K562 (cell line): ENCODE data around the gene RBSN. TPM values are rescaled to one million over a fixed set of nuclear protein-coding genes. Genes with fewer than 3 reads are reported as not detected.

Experiments used
- ARID3A ChIP-seq: IDR thresholded peaks from 2 replicates; pipeline ENCODE4 v1.6.1; 2012; ENCODE audit warnings: low read depth, low read length, improper control_type of control experiment, borderline replicate concordance
- ARNT ChIP-seq, 2 experiments: fragments of 450-650 bp; IDR thresholded peaks; 2 replicates each; pipeline ENCODE4 v1.6.1; 2016; ENCODE audit warnings: mild to moderate bottlenecking in 1 of 2
- BRF1 ChIP-seq: IDR thresholded peaks from 3 replicates; pipeline ENCODE4 v1.6.1; 2011; ENCODE audit warnings: borderline replicate concordance, mild to moderate bottlenecking; ENCODE audit not compliant: insufficient read length; ENCODE audit errors: extremely low read depth
- CHD4 ChIP-seq: fragments of 200-600 bp; sonication (generic); IDR thresholded peaks from 3 replicates; pipeline ENCODE4 v1.6.1; 2012; ENCODE audit warnings: low read depth, mild to moderate bottlenecking, mixed read lengths, low read length, inconsistent platforms; ENCODE audit not compliant: insufficient read depth, insufficient replicate concordance, poor library complexity, severe bottlenecking
- ELF1 ChIP-seq: fragments of 200-800 bp; sonication (Bioruptor generic); IDR thresholded peaks from 2 replicates; pipeline ENCODE4 v1.6.1; 2016; ENCODE audit warnings: missing genetic modification characterization, missing compliant biosample characterization
- ETS2 ChIP-seq: IDR thresholded peaks from 2 replicates; pipeline ENCODE4 v1.6.1; 2016; ENCODE audit warnings: borderline replicate concordance, missing genetic modification characterization, mild to moderate bottlenecking, moderate library complexity, missing compliant biosample characterization; ENCODE audit not compliant: poor library complexity, severe bottlenecking
- IFI16 ChIP-seq: fragments of 250-450 bp; sonication (Bioruptor Pico); IDR thresholded peaks from 2 replicates; pipeline ENCODE4 v2.1.2; 2022; ENCODE audit warnings: mild to moderate bottlenecking, inconsistent platforms
- KHSRP ChIP-seq: fragments of 450-650 bp; IDR thresholded peaks from 2 replicates; pipeline ENCODE4 v1.6.1; 2017
- MCM5 ChIP-seq: fragments of 450-650 bp; IDR thresholded peaks from 2 replicates; pipeline ENCODE4 v1.6.1; 2016; ENCODE audit warnings: low read depth
- MECOM ChIP-seq: fragments of 250-450 bp; sonication (Bioruptor Pico); IDR thresholded peaks from 2 replicates; pipeline ENCODE4 v1.8.0; 2022; ENCODE audit warnings: inconsistent platforms
- MXI1 ChIP-seq: IDR thresholded peaks from 2 replicates; pipeline ENCODE4 v1.6.1; 2011; ENCODE audit warnings: low read depth, mild to moderate bottlenecking, improper control_type of control experiment, low read length
- MYNN ChIP-seq, 2 experiments: sonication (generic); formaldehyde crosslinking in 1 of 2; IDR thresholded peaks; 2 replicates each; pipeline versions ENCODE4 v1.5.0 to v1.6.1; 2016 to 2020; ENCODE audit warnings: antibody characterized with exemption in 1 of 2, missing genetic modification reagents in 1 of 2
- POLR2AphosphoS2 ChIP-seq: IDR thresholded peaks from 2 replicates; pipeline ENCODE4 v1.6.1; 2012; ENCODE audit warnings: low read length, improper control_type of control experiment
- PURB ChIP-seq: sonication (generic); formaldehyde crosslinking; IDR thresholded peaks from 2 replicates; pipeline ENCODE4 v1.9.0; 2021; ENCODE audit warnings: low read depth, mild to moderate bottlenecking, missing genetic modification reagents
- RBM34 ChIP-seq: fragments of 200-400 bp; formaldehyde crosslinking; IDR thresholded peaks from 2 replicates; pipeline ENCODE4 v1.6.1; 2018; ENCODE audit warnings: low read length, borderline replicate concordance; ENCODE audit not compliant: insufficient read depth
- RBM39 ChIP-seq: fragments of 200-400 bp; formaldehyde crosslinking; optimal IDR thresholded peaks from 2 replicates; pipeline ENCODE3; 2018; ENCODE audit warnings: low read depth, low read length
- THRB ChIP-seq: fragments of 450-650 bp; formaldehyde crosslinking; conservative IDR thresholded peaks from 2 replicates; pipeline ENCODE4 v1.4.0; 2022; ENCODE audit warnings: mild to moderate bottlenecking, missing genetic modification characterization
- YY1 ChIP-seq, 3 experiments: IDR thresholded peaks; 2 replicates each; pipeline ENCODE4 v1.6.1; 2011; ENCODE audit warnings: low read length in 2 of 3, mild to moderate bottlenecking in 2 of 3, moderate library complexity in 2 of 3, borderline replicate concordance in 1 of 3, control low read depth in 1 of 3, low read depth in 1 of 3; ENCODE audit not compliant: insufficient read depth in 3 of 3, insufficient replicate concordance in 2 of 3, control insufficient read depth in 1 of 3, insufficient read length in 1 of 3; ENCODE audit errors: extremely low read depth in 1 of 3
- ZNF124 ChIP-seq: sonication (generic); formaldehyde crosslinking; IDR thresholded peaks from 2 replicates; pipeline ENCODE4 v1.8.1; 2022; ENCODE audit warnings: missing genetic modification reagents
- ZNF445 ChIP-seq: fragments of 250-450 bp; sonication (Bioruptor Pico); IDR thresholded peaks from 2 replicates; pipeline ENCODE4 v1.4.0; 2020; ENCODE audit warnings: low read depth, mild to moderate bottlenecking, moderate library complexity
- ZNF639 ChIP-seq, 2 experiments: fragments of 200-800 bp in 1 of 2; sonication (Bioruptor generic) in 1 of 2; sonication (generic) in 1 of 2; formaldehyde crosslinking in 1 of 2; IDR thresholded peaks in 1 of 2; conservative IDR thresholded peaks in 1 of 2; 2 replicates each; pipeline versions ENCODE4 v1.5.0 to v1.6.1; 2016 to 2020; ENCODE audit warnings: missing compliant biosample characterization in 1 of 2, missing genetic modification characterization in 1 of 2, missing genetic modification reagents in 1 of 2
- polyA plus RNA-seq, 8 experiments: library from polyadenylated mRNA; depleted of rRNA in 4 of 8; stranded (reverse) in 5 of 8; unstranded in 3 of 8; fragments of >200 nt; fragmentation: Nextera tagmentation in 2 of 8; fragmentation: Illumina TruSeq in 1 of 8; extraction: Ambion mirVana in 2 of 8; extraction: Trizol in 1 of 8; gene quantifications; 2 replicates each; pipeline versions ENCODE4 v1.2.1 to v1.2.3, GENCODE V29; 2011 to 2014; ENCODE audit warnings: inconsistent platforms in 1 of 8, missing spikeins in 1 of 8
- total RNA-seq, 7 experiments: library from RNA; depleted of rRNA in 6 of 7; stranded (reverse); fragments of >200 nt in 6 of 7; fragmentation: Illumina TruSeq in 2 of 7; extraction: Trizol in 2 of 7; gene quantifications; 2 replicates each; pipeline versions ENCODE4 v1.2.1 to v1.2.3, GENCODE V29; 2011 to 2021; ENCODE audit warnings: low replicate concordance in 1 of 7

The RBSN gene
- total and polyA plus RNA-seq, 9 of the 15 experiments (the other 6 are each of a cell fraction or from before 2014, with no cell fraction given): 2.9 to 19.6 (median 15.0) TPM

- peak in 1 of 2 experiments; percentile 88; a peak in 2 of 4 replicates for TF ChIP-seq ZNF639 (CRISPR knock-in tag; conservative IDR thresholded peaks at IDR 0.05 in 1 of 2, IDR thresholded peaks at IDR 0.05 in 1 of 2)
- TF ChIP-seq ARNT (IDR thresholded peaks at IDR 0.05): peak; percentile 70 to 90
- TF ChIP-seq CHD4: no peak
- TF ChIP-seq ZNF445 (CRISPR knock-in tag): no peak
- no peak for TF ChIP-seq POLR2AphosphoS2
- TF ChIP-seq IFI16 (CRISPR knock-in tag): no peak
- no peak for TF ChIP-seq ELF1
- peak; percentile 85 for TF ChIP-seq MYNN (IDR thresholded peaks at IDR 0.05)
- no peak for TF ChIP-seq MYNN (CRISPR knock-in tag; IDR thresholded peaks at IDR 0.05)
- TF ChIP-seq MECOM (CRISPR knock-in tag): no peak
- no peak for TF ChIP-seq PURB
- TF ChIP-seq RBM34: no peak
- no peak; the same call in 1 of the 2 replicates for TF ChIP-seq THRB (CRISPR knock-in tag)
- 0 out of 2 replicates have a peak, but pooled peaks have one; percentile 52 for TF ChIP-seq KHSRP
- no peak for TF ChIP-seq MCM5
- TF ChIP-seq ARID3A: 0 out of 2 replicates have a peak, but pooled peaks have one; percentile 36
- TF ChIP-seq MXI1: peak; percentile 83
- no peak for TF ChIP-seq ZNF124 (CRISPR knock-in tag)
- TF ChIP-seq RBM39: no peak
- TF ChIP-seq BRF1: no peak
- no peak for TF ChIP-seq ETS2 (tag)
- peak in 2 of 3 experiments; percentile 21 to 36 for TF ChIP-seq YY1 (IDR thresholded peaks at IDR 0.05; ENCODE audit: borderline replicate concordance in 1 of 3, control insufficient read depth in 1 of 3, extremely low read depth in 1 of 3, insufficient read depth in 3 of 3, insufficient read length in 1 of 3, insufficient replicate concordance in 2 of 3, low read depth in 1 of 3, low read length in 2 of 3)
Measured at GRCh38 chr3:15052335-15053242, 46.4 kb downstream of the RBSN start (continued).
